GM23338 (cell line): ENCODE results near the gene LIME1. TPM values are rescaled to one million over a fixed set of nuclear protein-coding genes. Genes with fewer than 3 reads are reported as not detected.
"Not testable (repeated sequence)": the region's sequence is repeated elsewhere in the genome, so short reads cannot be mapped to it uniquely, and the experiment has no call there.

ENCODE experiments used
- ATAC-seq: fragments of 200-7000 bp; cut with Tn5 transposase; 3 replicates; pipeline ENCODE4 v1.9.1; 2020
- DNase-seq: peaks from one replicate; pipeline ENCODE4 v3.0.0-alpha.2; 2015; ENCODE audit warnings: low spot score
- H2AFZ ChIP-seq: fragments of 200-600 bp; sonication (generic); 2 replicates; pipeline ENCODE4 v1.8.0; 2016; ENCODE audit warnings: antibody characterized with exemption, mild to moderate bottlenecking, moderate library complexity
- H3F3A ChIP-seq: fragments of 200-600 bp; sonication (generic); replicated peaks from 2 replicates; pipeline ENCODE4 v1.8.0; 2017; ENCODE audit warnings: antibody characterized with exemption, mixed run types, low read depth
- H3K27ac ChIP-seq: fragments of 200-600 bp; sonication (generic); 2 replicates; pipeline ENCODE4 v1.6.1; 2016; ENCODE audit warnings: low read depth
- H3K27me3 ChIP-seq: fragments of 200-600 bp; sonication (generic); 2 replicates; pipeline ENCODE4 v1.8.0; 2016; ENCODE audit warnings: mild to moderate bottlenecking, mixed run types, moderate library complexity; ENCODE audit not compliant: insufficient read depth
- H3K36me3 ChIP-seq: fragments of 200-600 bp; sonication (generic); 2 replicates; pipeline ENCODE4 v1.8.0; 2016; ENCODE audit warnings: mild to moderate bottlenecking; ENCODE audit not compliant: insufficient read depth
- H3K4me1 ChIP-seq: fragments of 200-600 bp; sonication (generic); 2 replicates; pipeline ENCODE4 v1.8.0; 2016; ENCODE audit warnings: mild to moderate bottlenecking, moderate library complexity; ENCODE audit not compliant: insufficient read depth
- H3K4me2 ChIP-seq: fragments of 200-600 bp; sonication (generic); 2 replicates; pipeline ENCODE4 v1.7.1; 2017; ENCODE audit warnings: mixed run types
- H3K4me3 ChIP-seq: fragments of 200-600 bp; sonication (generic); 2 replicates; pipeline ENCODE4 v1.6.1; 2016; ENCODE audit warnings: mixed run types
- H3K79me2 ChIP-seq: fragments of 200-600 bp; sonication (generic); replicated peaks from 2 replicates; pipeline ENCODE4 v1.8.0; 2017; ENCODE audit warnings: mild to moderate bottlenecking; ENCODE audit not compliant: insufficient read depth
- H3K9me2 ChIP-seq: fragments of 200-600 bp; sonication (generic); 2 replicates; pipeline ENCODE4 v1.8.0; 2017; ENCODE audit not compliant: insufficient read depth
- H4K20me1 ChIP-seq: fragments of 200-600 bp; sonication (generic); replicated peaks from 2 replicates; pipeline ENCODE4 v1.8.0; 2017; ENCODE audit warnings: mild to moderate bottlenecking; ENCODE audit not compliant: insufficient read depth
- H3K27ac Mint-ChIP-seq: 2 replicates; pipeline ENCODE4 v1.8.0; 2020; ENCODE audit warnings: inconsistent platforms, mild to moderate bottlenecking, moderate library complexity, mixed read lengths
- H3K27me3 Mint-ChIP-seq: 3 replicates; pipeline ENCODE4 v1.8.0; 2022; ENCODE audit warnings: low read depth, mild to moderate bottlenecking, moderate library complexity, mixed read lengths, inconsistent platforms; ENCODE audit not compliant: insufficient read depth, poor library complexity
- H3K36me3 Mint-ChIP-seq: 3 replicates; pipeline ENCODE4 v1.8.0; 2021; ENCODE audit warnings: low read depth, mild to moderate bottlenecking, inconsistent platforms, moderate library complexity, mixed read lengths
- H3K4me1 Mint-ChIP-seq: 3 replicates; pipeline ENCODE4 v1.8.0; 2020; ENCODE audit warnings: mild to moderate bottlenecking, inconsistent platforms, mixed read lengths
- H3K4me3 Mint-ChIP-seq: 3 replicates; pipeline ENCODE4 v1.8.0; 2021; ENCODE audit warnings: moderate library complexity, mild to moderate bottlenecking, inconsistent platforms, mixed read lengths
- H3K9me3 Mint-ChIP-seq: 3 replicates; pipeline ENCODE4 v1.8.0; 2020; ENCODE audit warnings: moderate library complexity, mild to moderate bottlenecking, inconsistent platforms, mixed read lengths
- EZH2 ChIP-seq: fragments of 200-600 bp; sonication (generic); IDR thresholded peaks from one replicate; pipeline ENCODE4 v1.8.0; 2017; ENCODE audit warnings: antibody characterized with exemption, mild to moderate bottlenecking, low read depth; ENCODE audit not compliant: unreplicated experiment
- JUNB ChIP-seq: IDR thresholded peaks from one replicate; pipeline ENCODE4 v1.6.1; 2016; ENCODE audit warnings: antibody characterized with exemption; ENCODE audit not compliant: unreplicated experiment
- NANOG ChIP-seq: IDR thresholded peaks from 2 replicates; pipeline ENCODE4 v1.6.1; 2016; ENCODE audit warnings: antibody characterized with exemption, borderline replicate concordance
- STAT1 ChIP-seq: IDR thresholded peaks from one replicate; pipeline ENCODE4 v1.6.1; 2016; ENCODE audit warnings: antibody characterized with exemption; ENCODE audit not compliant: unreplicated experiment
- ZNF114 ChIP-seq: fragments of 250-450 bp; sonication (Bioruptor Pico); IDR thresholded peaks from 2 replicates; pipeline ENCODE4 v1.5.0; 2020; ENCODE audit warnings: mild to moderate bottlenecking, moderate library complexity
- ZNF331 ChIP-seq: fragments of 250-450 bp; sonication (Bioruptor Pico); IDR thresholded peaks from 2 replicates; pipeline ENCODE4 v1.5.0; 2020; ENCODE audit warnings: low read depth, mild to moderate bottlenecking, moderate library complexity
- polyA plus RNA-seq: library from polyadenylated mRNA; unstranded; fragments of >200 nt; fragmentation: Nextera tagmentation; extraction: Ambion mirVana; gene quantifications from 2 replicates; pipeline ENCODE4 v1.2.1, GENCODE V29; 2016
- total RNA-seq: library from RNA; depleted of rRNA; stranded (reverse); fragments of >200 nt; shearing (Covaris generic); gene quantifications from 2 replicates; pipeline ENCODE4 v1.2.3, GENCODE V29; 2014
- TF ChIP-seq, protein P1 (sequence below): IDR thresholded peaks from 2 replicates; pipeline ENCODE4 v1.6.1; 2016; ENCODE audit warnings: antibody characterized with exemption
- TF ChIP-seq, protein P2 (sequence below): fragments of 250-450 bp; sonication (Bioruptor Pico); IDR thresholded peaks from 2 replicates; pipeline ENCODE4 v1.5.0; 2020; ENCODE audit warnings: mild to moderate bottlenecking, moderate library complexity

The LIME1 gene
- total and polyA plus RNA-seq, 2 experiments from 2014 or later = 4.7 to 12.2 TPM

DNA sequence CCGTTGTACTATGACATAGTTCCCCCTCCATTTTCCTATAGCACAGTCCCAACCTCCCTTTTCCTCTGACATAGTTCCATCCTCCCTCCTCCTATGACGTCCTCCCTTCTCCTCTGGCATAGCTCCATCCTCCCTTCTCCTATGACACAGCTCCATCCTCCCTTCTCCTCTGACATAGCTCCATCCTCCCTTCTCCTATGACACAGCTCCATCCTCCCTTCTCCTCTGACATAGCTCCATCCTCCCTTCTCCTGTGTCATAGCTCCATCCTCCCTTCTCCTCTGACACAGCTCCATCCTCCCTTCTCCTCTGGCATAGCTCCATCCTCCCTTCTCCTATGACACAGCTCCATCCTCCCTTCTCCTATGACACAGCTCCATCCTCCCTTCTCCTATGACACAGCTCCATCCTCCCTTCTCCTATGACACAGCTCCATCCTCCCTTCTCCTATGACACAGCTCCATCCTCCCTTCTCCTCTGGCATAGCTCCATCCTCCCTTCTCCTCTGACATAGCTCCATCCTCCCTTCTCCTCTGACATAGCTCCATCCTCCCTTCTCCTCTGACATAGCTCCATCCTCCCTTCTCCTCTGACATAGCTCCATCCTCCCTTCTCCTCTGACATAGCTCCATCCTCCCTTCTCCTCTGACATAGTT, 13.4 kb upstream of the LIME1 start:
- ATAC-seq = not testable (repeated sequence)
- peaks cover 40% of the 10 kb centered on the region for H3K36me3 Mint-ChIP-seq
- H3K79me2 ChIP-seq = peaks cover 40% of the 10 kb centered on the region

DNA sequence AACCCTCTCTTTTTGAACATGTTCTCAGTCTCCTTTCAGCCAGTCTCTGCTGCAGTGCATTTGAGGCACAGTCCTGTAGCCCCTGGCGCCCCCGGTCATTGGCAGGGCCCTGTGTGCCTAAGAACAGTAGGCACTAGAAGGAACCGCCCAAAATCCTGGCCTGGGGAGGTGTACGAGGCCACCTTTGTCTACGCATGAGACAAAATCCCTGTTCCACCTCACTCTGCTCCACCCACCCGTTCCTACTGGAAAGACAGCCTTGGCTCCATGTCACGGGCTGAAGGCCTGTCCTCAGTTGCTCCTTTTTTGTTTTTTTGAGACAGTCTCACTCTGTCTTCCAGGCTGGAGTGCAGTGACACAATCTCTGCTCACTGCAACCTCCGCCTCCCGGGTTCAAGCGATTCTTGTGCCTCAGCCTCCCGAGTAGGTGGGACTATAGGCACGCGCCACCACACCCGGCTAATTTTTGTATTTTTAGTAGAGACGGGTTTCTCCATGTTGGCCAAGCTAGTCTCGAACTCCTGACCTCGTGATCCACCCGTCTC, 6.2 kb upstream of the LIME1 start:
- not testable (repeated sequence) for H3K4me3 ChIP-seq, H3K4me1 Mint-ChIP-seq, H3K4me1 ChIP-seq, H3K27ac ChIP-seq, H3K36me3 ChIP-seq, H3K4me2 ChIP-seq, ATAC-seq, H3K27me3 ChIP-seq, H4K20me1 ChIP-seq, H3K9me2 ChIP-seq, H3K27ac Mint-ChIP-seq, H3K27me3 Mint-ChIP-seq, H3K79me2 ChIP-seq, H3K4me3 Mint-ChIP-seq, H3K9me3 Mint-ChIP-seq, H2AFZ ChIP-seq, DNase-seq
- peaks cover 12% of the 10 kb centered on the region for H3F3A ChIP-seq
- H3K36me3 Mint-ChIP-seq = peaks cover 27% of the 10 kb centered on the region

More for the DNA sequence above, 13.4 kb upstream of the LIME1 start:
- not testable (repeated sequence) for H3K4me2 ChIP-seq, H3F3A ChIP-seq, DNase-seq, H3K27ac ChIP-seq, H3K4me3 ChIP-seq, H3K4me3 Mint-ChIP-seq, H3K27ac Mint-ChIP-seq, H3K9me2 ChIP-seq, H3K36me3 ChIP-seq, H3K9me3 Mint-ChIP-seq, H3K27me3 Mint-ChIP-seq, H2AFZ ChIP-seq, H3K4me1 ChIP-seq, H3K27me3 ChIP-seq, H3K4me1 Mint-ChIP-seq
- peaks cover 13% of the 10 kb centered on the region for H4K20me1 ChIP-seq

DNA sequence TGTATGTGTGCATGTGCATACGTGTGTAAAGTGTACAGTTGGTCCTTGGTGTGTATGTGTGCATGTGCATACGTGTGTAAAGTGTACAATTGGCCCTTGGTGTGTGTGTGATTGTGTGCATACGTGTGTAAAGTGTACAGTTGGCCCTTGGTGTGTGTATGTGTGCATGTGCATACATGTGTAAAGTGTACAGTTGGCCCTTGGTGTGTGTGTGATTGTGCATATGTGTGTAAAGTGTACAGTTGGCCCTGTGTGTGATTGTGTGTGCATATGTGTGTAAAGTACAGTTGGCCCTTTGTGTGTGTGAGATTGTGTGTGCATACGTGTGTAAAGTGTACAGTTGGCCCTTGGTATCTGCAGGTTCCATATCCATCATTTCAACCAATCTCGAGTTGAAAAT, 5.1 kb upstream of the LIME1 start:
- no peaks in the 10 kb centered on the region; the same call in 2 of the 3 replicates for H3K9me3 Mint-ChIP-seq
- no peaks in the 10 kb centered on the region for H3K4me1 Mint-ChIP-seq
- DNase-seq (no peak), ATAC-seq (no peak)
- no peak overlapping the region for H3K27ac ChIP-seq
- no peaks in the 10 kb centered on the region; the same call in 1 of the 2 replicates for H4K20me1 ChIP-seq
- H3F3A ChIP-seq = peaks cover 12% of the 10 kb centered on the region
- no peaks in the 10 kb centered on the region for H3K36me3 ChIP-seq
- H3K27me3 ChIP-seq = no peaks in the 10 kb centered on the region
- no peaks in the 10 kb centered on the region for H3K4me1 ChIP-seq
- peaks cover 3% of the 10 kb centered on the region; the same call in 1 of the 2 replicates for H3K79me2 ChIP-seq
- peaks cover 19% of the 10 kb centered on the region for H3K36me3 Mint-ChIP-seq
- peaks cover 9% of the 10 kb centered on the region for H3K27me3 Mint-ChIP-seq
- no peak overlapping the region for H3K27ac Mint-ChIP-seq
- no peak overlapping the region for H3K4me2 ChIP-seq
- H3K4me3 Mint-ChIP-seq = no peak overlapping the region
- no peak overlapping the region for H2AFZ ChIP-seq
- H3K9me2 ChIP-seq = 0 out of 2 replicates have a peak, but pooled peaks cover 5% of the 10 kb centered on the region
- H3K4me3 ChIP-seq = no peak overlapping the region
- TF ChIP-seq STAT1 (no peak), ZNF331 (no peak), JUNB (no peak), ZNF114 (CRISPR knock-in tag) (no peak), EZH2 (no peak), NANOG (no peak)
- TF ChIP-seq, protein P1, sequence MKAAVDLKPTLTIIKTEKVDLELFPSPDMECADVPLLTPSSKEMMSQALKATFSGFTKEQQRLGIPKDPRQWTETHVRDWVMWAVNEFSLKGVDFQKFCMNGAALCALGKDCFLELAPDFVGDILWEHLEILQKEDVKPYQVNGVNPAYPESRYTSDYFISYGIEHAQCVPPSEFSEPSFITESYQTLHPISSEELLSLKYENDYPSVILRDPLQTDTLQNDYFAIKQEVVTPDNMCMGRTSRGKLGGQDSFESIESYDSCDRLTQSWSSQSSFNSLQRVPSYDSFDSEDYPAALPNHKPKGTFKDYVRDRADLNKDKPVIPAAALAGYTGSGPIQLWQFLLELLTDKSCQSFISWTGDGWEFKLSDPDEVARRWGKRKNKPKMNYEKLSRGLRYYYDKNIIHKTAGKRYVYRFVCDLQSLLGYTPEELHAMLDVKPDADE = no peak
- TF ChIP-seq, protein P2, sequence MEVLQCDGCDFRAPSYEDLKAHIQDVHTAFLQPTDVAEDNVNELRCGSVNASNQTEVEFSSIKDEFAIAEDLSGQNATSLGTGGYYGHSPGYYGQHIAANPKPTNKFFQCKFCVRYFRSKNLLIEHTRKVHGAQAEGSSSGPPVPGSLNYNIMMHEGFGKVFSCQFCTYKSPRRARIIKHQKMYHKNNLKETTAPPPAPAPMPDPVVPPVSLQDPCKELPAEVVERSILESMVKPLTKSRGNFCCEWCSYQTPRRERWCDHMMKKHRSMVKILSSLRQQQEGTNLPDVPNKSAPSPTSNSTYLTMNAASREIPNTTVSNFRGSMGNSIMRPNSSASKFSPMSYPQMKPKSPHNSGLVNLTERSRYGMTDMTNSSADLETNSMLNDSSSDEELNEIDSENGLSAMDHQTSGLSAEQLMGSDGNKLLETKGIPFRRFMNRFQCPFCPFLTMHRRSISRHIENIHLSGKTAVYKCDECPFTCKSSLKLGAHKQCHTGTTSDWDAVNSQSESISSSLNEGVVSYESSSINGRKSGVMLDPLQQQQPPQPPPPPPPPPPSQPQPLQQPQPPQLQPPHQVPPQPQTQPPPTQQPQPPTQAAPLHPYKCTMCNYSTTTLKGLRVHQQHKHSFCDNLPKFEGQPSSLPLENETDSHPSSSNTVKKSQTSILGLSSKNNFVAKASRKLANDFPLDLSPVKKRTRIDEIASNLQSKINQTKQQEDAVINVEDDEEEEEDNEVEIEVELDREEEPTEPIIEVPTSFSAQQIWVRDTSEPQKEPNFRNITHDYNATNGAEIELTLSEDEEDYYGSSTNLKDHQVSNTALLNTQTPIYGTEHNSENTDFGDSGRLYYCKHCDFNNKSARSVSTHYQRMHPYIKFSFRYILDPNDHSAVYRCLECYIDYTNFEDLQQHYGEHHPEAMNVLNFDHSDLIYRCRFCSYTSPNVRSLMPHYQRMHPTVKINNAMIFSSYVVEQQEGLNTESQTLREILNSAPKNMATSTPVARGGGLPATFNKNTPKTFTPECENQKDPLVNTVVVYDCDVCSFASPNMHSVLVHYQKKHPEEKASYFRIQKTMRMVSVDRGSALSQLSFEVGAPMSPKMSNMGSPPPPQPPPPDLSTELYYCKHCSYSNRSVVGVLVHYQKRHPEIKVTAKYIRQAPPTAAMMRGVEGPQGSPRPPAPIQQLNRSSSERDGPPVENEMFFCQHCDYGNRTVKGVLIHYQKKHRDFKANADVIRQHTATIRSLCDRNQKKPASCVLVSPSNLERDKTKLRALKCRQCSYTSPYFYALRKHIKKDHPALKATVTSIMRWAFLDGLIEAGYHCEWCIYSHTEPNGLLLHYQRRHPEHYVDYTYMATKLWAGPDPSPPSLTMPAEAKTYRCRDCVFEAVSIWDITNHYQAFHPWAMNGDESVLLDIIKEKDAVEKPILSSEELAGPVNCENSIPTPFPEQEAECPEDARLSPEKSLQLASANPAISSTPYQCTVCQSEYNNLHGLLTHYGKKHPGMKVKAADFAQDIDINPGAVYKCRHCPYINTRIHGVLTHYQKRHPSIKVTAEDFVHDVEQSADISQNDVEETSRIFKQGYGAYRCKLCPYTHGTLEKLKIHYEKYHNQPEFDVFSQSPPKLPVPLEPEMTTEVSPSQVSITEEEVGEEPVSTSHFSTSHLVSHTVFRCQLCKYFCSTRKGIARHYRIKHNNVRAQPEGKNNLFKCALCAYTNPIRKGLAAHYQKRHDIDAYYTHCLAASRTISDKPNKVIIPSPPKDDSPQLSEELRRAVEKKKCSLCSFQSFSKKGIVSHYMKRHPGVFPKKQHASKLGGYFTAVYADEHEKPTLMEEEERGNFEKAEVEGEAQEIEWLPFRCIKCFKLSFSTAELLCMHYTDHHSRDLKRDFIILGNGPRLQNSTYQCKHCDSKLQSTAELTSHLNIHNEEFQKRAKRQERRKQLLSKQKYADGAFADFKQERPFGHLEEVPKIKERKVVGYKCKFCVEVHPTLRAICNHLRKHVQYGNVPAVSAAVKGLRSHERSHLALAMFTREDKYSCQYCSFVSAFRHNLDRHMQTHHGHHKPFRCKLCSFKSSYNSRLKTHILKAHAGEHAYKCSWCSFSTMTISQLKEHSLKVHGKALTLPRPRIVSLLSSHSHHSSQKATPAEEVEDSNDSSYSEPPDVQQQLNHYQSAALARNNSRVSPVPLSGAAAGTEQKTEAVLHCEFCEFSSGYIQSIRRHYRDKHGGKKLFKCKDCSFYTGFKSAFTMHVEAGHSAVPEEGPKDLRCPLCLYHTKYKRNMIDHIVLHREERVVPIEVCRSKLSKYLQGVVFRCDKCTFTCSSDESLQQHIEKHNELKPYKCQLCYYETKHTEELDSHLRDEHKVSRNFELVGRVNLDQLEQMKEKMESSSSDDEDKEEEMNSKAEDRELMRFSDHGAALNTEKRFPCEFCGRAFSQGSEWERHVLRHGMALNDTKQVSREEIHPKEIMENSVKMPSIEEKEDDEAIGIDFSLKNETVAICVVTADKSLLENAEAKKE (CRISPR knock-in tag) = no peak
